SK-MEL-5 (cell line): ENCODE measurements around the gene TMEM63C. TPM values are rescaled to one million over a fixed set of nuclear protein-coding genes. Genes with fewer than 3 reads are reported as not detected.

ENCODE experiments used
- DNase-seq: peaks from one replicate; pipeline ENCODE4 v3.0.0-alpha.2; 2016; ENCODE audit warnings: low read depth, low spot score
- in situ Hi-C: cut with HindIII; loops from 2 replicates; pipeline ENCODE4 v1.10.0; 2016; ENCODE audit warnings: low sequenced_read_pairs, high pct_unique_total_duplicates, low pct_unique_long_range_greater_than_20kb
- polyA plus RNA-seq, 2 experiments: library from polyadenylated mRNA; depleted of rRNA; stranded (reverse); fragments of >200 nt; gene quantifications; 2 replicates each; pipeline ENCODE4 v1.2.3, GENCODE V29; 2015
- total RNA-seq: library from RNA; depleted of rRNA; stranded (reverse); fragments of >200 nt; shearing (Covaris generic); gene quantifications from 2 replicates; pipeline ENCODE4 v1.2.3, GENCODE V29; 2014; rRNA removed

TMEM63C gene, protein sequence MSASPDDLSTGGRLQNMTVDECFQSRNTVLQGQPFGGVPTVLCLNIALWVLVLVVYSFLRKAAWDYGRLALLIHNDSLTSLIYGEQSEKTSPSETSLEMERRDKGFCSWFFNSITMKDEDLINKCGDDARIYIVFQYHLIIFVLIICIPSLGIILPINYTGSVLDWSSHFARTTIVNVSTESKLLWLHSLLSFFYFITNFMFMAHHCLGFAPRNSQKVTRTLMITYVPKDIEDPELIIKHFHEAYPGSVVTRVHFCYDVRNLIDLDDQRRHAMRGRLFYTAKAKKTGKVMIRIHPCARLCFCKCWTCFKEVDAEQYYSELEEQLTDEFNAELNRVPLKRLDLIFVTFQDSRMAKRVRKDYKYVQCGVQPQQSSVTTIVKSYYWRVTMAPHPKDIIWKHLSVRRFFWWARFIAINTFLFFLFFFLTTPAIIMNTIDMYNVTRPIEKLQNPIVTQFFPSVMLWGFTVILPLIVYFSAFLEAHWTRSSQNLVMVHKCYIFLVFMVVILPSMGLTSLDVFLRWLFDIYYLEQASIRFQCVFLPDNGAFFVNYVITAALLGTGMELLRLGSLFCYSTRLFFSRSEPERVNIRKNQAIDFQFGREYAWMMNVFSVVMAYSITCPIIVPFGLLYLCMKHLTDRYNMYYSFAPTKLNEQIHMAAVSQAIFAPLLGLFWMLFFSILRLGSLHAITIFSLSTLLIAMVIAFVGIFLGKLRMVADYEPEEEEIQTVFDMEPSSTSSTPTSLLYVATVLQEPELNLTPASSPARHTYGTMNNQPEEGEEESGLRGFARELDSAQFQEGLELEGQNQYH
- 0.48 and 0.66 TPM in 2 replicates for total RNA-seq
- polyA plus RNA-seq (2015; cell fraction: cytosol; rRNA removed): 0.25 and 2.3 TPM in 2 replicates
- 0.04 and 0.36 TPM in 2 replicates for polyA plus RNA-seq (2015; cell fraction: nucleus; rRNA removed)

DNA sequence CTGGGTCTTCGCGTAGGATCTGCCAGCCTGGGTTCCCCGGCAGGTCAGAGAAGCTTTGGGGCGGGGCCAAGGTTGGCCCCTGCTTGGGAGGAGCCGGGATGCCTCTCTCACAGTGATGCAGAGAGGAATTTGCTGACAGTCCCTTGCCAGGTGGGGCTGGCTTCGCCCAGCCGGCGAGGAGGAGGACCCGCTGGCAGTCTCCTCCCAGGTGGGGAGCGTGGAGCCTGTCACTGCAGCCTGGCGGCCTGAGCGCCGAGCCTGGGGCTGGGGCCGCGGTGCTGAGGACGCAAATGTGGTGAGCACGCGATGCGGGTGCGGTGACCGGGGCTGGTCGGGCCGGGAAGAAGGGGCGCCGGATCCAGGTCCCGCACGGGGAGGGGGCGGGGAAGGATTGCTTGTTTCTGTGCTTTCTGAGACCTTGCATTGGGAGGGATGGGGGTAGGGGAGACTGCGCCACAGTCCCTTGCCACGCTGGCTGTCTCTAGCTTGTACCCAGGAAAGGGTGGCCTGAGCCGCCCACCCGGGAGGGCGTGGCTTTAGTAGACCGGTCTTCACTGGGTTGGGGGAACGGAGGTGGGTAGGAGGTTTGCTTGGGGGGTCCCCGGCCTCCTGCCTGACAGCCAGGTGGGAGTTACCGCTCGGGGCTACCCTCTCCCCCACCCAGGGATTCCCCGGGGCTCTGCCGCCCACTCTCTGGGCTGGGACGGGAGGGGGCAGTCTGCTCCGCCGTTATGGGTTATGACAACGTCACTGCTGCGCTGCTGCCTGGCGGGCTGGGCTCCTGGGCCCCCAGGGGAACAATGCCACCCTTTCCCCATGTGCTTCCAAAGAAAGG lies at the start of gene TMEM63C:
TMEM63C (plus strand) TSS at position 196 of the 835 bp plus-strand sequence. CDS start 37,016 bp downstream, outside the sequence.
- in situ Hi-C loops: no loop called here
- DNase-seq: peak; percentile 28

- no peak for DNase-seq
- in situ Hi-C loops: no loop called here
Observed at GRCh38 chr14:77131871-77132486, 49.6 kb upstream of the TMEM63C start.

DNA sequence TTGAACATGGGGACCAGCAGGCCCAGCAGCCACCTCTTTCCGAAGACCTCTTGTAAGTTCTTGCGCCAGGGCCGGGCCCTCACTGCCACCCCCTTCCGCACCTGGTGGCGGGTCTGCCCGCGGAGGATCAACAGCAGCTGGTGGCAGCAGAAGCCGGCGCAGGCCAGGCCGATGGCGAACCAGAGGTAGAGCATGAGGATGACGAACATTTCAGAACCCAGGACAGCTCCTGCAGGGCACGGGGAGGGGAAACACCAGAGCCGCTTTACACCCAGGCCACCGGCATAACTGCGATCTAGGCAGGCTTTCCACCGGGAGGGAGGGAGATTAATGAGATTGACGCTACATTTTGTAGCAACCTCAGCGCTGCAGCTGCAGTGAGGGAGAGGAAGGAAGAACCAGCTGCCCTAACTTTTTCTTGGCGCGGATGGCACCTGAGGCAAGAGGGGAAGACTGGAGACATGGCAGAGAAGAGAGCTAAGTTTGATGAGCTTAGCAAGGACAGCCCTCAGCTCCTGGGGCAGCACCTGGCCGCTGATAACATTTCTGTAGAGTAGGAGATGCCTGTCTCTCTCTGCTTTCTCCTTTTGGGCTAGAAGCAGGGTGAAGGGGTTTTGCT lies 47.8 kb upstream of the TMEM63C start:
- in situ Hi-C loops: no loop called here
- DNase-seq: peak; percentile 44

DNA sequence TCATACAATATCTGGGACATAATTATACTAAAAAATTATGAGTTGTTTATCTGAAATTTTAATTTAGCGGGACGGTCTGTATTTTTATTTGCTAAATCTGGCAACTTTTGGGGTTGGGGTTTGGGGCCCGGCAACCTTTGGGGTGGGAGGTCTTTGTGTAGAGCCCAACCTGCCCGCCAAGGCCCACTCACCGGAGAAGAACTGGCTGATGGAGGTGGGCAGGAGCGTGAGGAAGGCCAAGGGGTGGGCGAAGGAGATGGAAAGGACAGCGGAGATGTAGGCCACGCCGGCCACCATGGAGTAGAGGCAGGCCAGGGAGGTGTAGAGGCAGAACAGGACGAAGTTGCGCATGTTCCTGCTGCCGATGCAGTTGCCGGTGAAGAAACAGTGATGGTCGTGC lies 42.6 kb upstream of the TMEM63C start:
- in situ Hi-C loops: no loop called here
- DNase-seq: no peak

DNA sequence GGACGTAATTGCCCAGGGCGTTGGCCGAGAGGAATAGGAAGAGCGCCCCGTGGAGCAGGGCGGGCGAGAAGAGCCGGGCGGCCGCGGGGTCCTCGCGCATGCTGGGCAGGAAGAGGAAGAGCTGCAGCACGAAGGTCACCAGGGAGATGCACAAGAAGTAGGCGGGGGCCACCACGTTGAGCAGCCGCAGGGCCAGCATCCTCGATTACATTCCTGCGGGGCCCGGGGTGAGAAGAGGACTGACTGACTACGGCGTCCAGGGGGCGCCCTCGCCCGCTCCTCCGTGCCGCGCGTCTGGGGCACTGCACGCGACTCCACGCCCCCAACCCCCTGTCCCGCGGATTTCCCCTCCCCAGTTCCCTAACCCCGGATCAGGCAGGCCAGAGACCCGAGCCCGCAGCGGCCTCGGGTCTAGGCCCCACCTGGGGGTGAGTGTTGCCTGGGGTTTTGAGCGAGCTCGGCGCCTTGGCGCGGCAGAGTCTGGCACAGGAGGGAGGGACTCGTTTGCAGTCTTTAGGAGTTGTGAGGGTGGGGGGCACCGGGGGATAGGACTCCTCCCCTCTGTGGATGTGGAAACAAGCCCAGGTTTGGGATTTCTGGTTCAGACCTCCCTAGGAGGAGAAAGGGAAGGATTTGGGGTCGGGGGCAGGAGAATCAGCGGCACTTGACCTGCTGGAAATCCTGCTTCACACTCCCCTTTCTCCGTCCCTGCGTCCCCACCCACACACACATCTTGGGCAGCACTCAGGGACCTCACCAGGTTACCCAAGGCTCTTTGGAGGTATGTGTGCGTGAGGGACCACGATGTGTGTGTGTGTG lies 41.8 kb upstream of the TMEM63C start:
- in situ Hi-C loops: no loop called here
- peak; percentile 42 for DNase-seq

DNA sequence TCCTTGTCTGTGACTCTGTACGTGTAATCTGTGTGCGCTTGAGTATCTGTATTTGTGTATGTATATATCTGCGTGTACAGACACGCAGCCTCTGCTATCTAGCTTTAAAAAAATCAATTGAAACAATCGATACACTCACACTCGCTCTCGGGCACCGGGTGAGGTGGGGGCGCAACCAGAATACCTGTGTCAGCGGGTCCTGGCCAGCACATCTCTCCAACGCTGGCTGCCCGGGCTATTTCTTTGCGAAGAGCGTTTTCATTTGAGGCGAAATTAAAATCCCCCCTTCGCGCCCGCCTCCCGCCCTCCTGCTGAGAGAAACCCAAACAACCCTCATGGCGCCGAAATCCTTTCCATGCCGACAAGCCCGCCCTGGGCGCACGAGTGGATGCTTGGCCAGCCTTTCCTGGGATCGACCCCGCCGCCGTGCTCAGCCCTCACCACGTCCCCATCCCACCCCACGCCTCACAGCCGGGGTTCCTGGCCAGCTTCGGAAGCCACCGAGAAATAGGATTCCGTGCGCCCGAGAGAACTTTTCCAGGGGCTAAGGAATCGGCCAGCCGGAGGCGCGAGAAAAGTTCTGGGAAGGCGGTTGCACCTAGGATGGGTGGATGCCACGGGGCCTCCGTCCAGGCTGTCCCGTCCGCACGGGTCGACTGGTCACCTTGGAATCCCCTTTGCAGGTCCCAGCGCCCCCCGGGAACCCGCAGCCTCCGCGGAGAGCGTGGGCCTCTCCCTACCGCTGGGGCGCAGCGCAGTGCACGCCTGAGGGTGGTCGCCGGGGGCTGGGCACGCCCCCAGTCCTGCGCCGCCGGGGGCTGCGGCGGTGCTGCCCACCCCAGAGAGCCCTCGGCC lies 41.0 kb upstream of the TMEM63C start:
- DNase-seq: no peak
- in situ Hi-C loops: no loop called here

DNA sequence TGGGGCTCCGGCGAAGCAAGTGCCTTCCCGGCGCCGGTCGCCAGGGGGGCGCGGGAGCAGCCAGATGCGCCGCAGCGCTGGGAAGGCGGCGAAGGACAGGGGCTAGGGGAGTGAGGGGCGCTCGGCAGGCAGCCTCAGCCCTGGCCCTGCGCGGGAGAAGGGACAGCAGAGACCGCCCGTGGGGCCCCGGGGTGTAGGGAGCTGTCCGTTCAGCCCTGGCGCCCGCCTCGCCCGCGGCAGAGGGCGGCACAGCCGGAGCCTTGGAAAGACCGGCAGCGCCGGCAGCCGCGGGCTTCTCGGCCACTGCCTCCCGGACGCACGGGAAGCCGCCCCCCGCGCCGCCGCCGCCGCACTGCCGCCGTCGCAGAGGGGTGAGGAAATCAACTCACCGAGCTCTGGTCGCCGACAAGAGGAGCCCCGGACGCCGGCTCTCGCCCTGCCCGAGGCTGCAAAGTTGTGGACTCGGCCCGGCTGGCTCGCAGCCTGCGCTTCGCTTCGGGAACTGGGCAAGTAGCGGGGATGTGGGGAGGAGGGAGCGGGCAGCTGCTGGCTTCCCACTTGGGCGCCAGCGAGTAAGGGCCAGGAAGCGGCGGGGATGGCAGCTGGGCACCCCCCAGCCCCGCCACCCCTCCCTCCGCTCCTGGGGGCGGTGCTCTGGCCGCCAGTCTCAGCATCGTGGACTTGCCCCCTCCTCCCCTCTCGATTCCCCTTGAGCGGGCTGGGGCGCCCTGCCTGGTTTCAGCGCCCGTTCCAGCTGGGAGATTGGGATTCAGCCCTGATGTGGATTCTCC lies 40.2 kb upstream of the TMEM63C start, which contains the start of gene ZDHHC22:
ZDHHC22 (minus strand) TSS at position 578 of the 791 bp plus-strand sequence. CDS start 2,053 bp downstream, outside the sequence.
- in situ Hi-C loops: no loop called here
- DNase-seq: no peak

GRCh38 chr14:77142005-77142800 lies 39.4 kb upstream of the TMEM63C start:
- in situ Hi-C loops: no loop called here

GRCh38 chr14:77143071-77143470 lies 38.5 kb upstream of the TMEM63C start:
- peak; percentile 13 for DNase-seq
- in situ Hi-C loops: no loop called here

More at GRCh38 chr14:77142005-77142800, 39.4 kb upstream of the TMEM63C start:
- DNase-seq: no peak

DNA sequence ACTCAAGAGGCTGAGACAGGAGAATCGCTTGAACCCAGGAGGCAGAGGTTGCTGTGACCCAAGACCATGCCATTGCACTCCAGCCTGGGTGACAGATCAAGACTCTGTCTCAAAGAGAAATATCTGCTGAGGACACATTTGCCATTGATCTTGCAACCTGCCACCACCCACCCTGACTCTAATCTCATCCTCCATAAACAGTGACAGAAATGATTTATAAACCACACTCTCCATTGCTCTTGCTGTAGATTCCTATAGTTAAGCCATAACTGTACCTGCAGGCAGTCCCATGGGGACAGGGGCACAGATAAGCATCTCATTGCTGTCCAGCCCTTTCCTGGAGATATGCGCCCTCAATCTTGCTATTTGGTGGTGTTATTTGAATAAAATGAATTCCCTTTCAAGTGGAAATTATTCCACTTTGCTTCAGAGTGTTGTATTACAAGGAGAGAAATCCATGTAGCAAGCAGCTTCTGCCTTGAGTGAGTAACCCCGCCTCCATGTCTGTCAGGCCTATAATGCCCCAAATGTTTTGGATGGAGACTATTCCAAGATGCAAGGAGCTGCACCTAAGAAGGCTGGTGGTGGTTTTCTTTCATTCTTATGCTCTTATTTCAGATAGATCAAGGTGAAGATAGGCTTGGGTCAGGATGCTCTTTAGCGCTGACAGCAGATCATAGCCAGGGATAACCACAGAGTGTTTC lies 37.0 kb upstream of the TMEM63C start:
- in situ Hi-C loops: no loop called here

GRCh38 chr14:77145975-77146740 lies 35.4 kb upstream of the TMEM63C start:
- no peak for DNase-seq
- in situ Hi-C loops: no loop called here

More for the DNA sequence above, 37.0 kb upstream of the TMEM63C start:
- no peak for DNase-seq

GRCh38 chr14:77148510-77149231 lies 32.9 kb upstream of the TMEM63C start:
- in situ Hi-C loops: no loop called here
- peak; percentile 27 for DNase-seq
